CD4-positive, alpha-beta T cell (primary cell): ENCODE results near the gene THSD7B. TPM values are rescaled to one million over a fixed set of nuclear protein-coding genes. Genes with fewer than 3 reads are reported as not detected.

Experiments used
- ATAC-seq: fragments of 200-7000 bp; cut with Tn5 transposase; one replicate; pipeline ENCODE4 v1.10.0; 2022; ENCODE audit warnings: mild to moderate bottlenecking; ENCODE audit not compliant: poor library complexity
- CTCF ChIA-PET: fragments of 350-600 bp; sonication (Branson Sonifier 250); formaldehyde crosslinking; loops from one replicate; lab custom pipeline; 2021; ENCODE audit warnings: antibody characterized with exemption, inconsistent platforms; lab: Charles Lee
- POLR2A ChIA-PET: fragments of 350-600 bp; sonication (Branson Sonifier 250); formaldehyde crosslinking; loops from one replicate; lab custom pipeline; 2021; ENCODE audit warnings: antibody characterized with exemption, inconsistent platforms; lab: Charles Lee
- DNase-seq, 14 experiments: peaks; one replicate each; pipeline ENCODE4 v3.0.0-alpha.2; 2013 to 2020; ENCODE audit warnings: mixed read lengths in 2 of 14
- H3K27ac ChIP-seq, 2 donors: one replicate each; pipeline versions ENCODE4 v1.5.1 to v1.7.0; 2013; ENCODE audit warnings: low read length in 2 of 2, low read depth in 1 of 2, mild to moderate bottlenecking in 1 of 2
- H3K27me3 ChIP-seq, 2 experiments: 1 replicate in 1 of 2; 2 replicates in 1 of 2; pipeline versions ENCODE4 v1.6.1 to v1.7.0; 2013; ENCODE audit warnings: low read length in 2 of 2, control low read depth in 1 of 2, mild to moderate bottlenecking in 1 of 2, moderate library complexity in 1 of 2; ENCODE audit not compliant: insufficient read depth in 2 of 2, control insufficient read depth in 1 of 2
- H3K36me3 ChIP-seq: one replicate; pipeline ENCODE4 v1.6.1; 2013; ENCODE audit warnings: low read length, control low read depth; ENCODE audit not compliant: insufficient read depth
- H3K4me1 ChIP-seq: one replicate; pipeline ENCODE4 v1.6.1; 2013; ENCODE audit warnings: low read length, control low read depth; ENCODE audit not compliant: insufficient read depth
- H3K4me3 ChIP-seq: one replicate; pipeline ENCODE4 v1.5.1; 2013; ENCODE audit warnings: mild to moderate bottlenecking, low read length, moderate library complexity
- H3K9me3 ChIP-seq, 2 experiments: 1 replicate in 1 of 2; 2 replicates in 1 of 2; pipeline versions ENCODE4 v1.6.1 to v1.7.0; 2013; ENCODE audit warnings: low read length in 2 of 2, mild to moderate bottlenecking in 2 of 2, control low read depth in 1 of 2, moderate library complexity in 1 of 2; ENCODE audit not compliant: control insufficient read depth in 1 of 2, insufficient read depth in 1 of 2
- H3K27ac Mint-ChIP-seq: one replicate; pipeline ENCODE4 v1.8.0; 2020; ENCODE audit warnings: mixed read lengths
- H3K27me3 Mint-ChIP-seq: one replicate; pipeline ENCODE4 v1.8.0; 2021; ENCODE audit warnings: mixed read lengths
- H3K36me3 Mint-ChIP-seq: one replicate; pipeline ENCODE4 v1.8.0; 2021; ENCODE audit warnings: low read depth, mixed read lengths
- H3K4me1 Mint-ChIP-seq: one replicate; pipeline ENCODE4 v1.8.0; 2021; ENCODE audit warnings: low read depth, mixed read lengths
- H3K4me3 Mint-ChIP-seq: one replicate; pipeline ENCODE4 v1.8.0; 2020; ENCODE audit warnings: mild to moderate bottlenecking, mixed read lengths
- H3K9me3 Mint-ChIP-seq: one replicate; pipeline ENCODE4 v1.8.0; 2020; ENCODE audit warnings: mixed read lengths
- intact Hi-C, 2 experiments: fragments of 100-400 bp; cut with DNase I in 1 of 2; cut with micrococcal nuclease in 1 of 2; formaldehyde crosslinking; loops; one replicate each; pipeline versions ENCODE4 v1.15.1 to v1.9.0; 2023 to 2025; cut with DNase I, micrococcal nuclease
- total RNA-seq, 174 experiments: library from RNA in 2 of 174; stranded (reverse) in 2 of 174; gene quantifications; one replicate each; pipeline ENCODE4 v1.2.3 and lab custom pipeline; 2021 to 2026
- TF ChIP-seq, protein P1 (sequence below): fragments of 200-600 bp; IDR thresholded peaks from one replicate; pipeline ENCODE4 v1.8.0; 2022; ENCODE audit warnings: antibody characterized with exemption, mild to moderate bottlenecking

Gene THSD7B
- total RNA-seq, 2 experiments from 2014 or later = not detected

GRCh38 chr2:137023205-137023604 is 257.9 kb downstream of the THSD7B start:
- no peaks in the 10 kb centered on the region for H3K36me3 Mint-ChIP-seq
- Histone ChIP-seq H3K27me3 (peaks cover 0 to 3% of the 10 kb centered on the region in 2 experiments), H3K27ac (no peak overlapping the region), H3K9me3 (no peaks in the 10 kb centered on the region), H3K36me3 (no peaks in the 10 kb centered on the region), H3K4me1 (no peaks in the 10 kb centered on the region), H3K4me3 (no peak overlapping the region)
- TF ChIP-seq, protein P1, sequence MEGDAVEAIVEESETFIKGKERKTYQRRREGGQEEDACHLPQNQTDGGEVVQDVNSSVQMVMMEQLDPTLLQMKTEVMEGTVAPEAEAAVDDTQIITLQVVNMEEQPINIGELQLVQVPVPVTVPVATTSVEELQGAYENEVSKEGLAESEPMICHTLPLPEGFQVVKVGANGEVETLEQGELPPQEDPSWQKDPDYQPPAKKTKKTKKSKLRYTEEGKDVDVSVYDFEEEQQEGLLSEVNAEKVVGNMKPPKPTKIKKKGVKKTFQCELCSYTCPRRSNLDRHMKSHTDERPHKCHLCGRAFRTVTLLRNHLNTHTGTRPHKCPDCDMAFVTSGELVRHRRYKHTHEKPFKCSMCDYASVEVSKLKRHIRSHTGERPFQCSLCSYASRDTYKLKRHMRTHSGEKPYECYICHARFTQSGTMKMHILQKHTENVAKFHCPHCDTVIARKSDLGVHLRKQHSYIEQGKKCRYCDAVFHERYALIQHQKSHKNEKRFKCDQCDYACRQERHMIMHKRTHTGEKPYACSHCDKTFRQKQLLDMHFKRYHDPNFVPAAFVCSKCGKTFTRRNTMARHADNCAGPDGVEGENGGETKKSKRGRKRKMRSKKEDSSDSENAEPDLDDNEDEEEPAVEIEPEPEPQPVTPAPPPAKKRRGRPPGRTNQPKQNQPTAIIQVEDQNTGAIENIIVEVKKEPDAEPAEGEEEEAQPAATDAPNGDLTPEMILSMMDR = no peak
- ChIA-PET CTCF (no interaction called here), POLR2A (no interaction called here)
- H3K27me3 Mint-ChIP-seq = peaks cover 4% of the 10 kb centered on the region
- H3K4me3 Mint-ChIP-seq = no peak overlapping the region
- ATAC-seq = no peak
- no peaks in the 10 kb centered on the region for H3K9me3 Mint-ChIP-seq
- H3K4me1 Mint-ChIP-seq = no peaks in the 10 kb centered on the region
- intact Hi-C loops = no loop called here
- DNase-seq = no peak
- no peak overlapping the region for H3K27ac Mint-ChIP-seq

DNA sequence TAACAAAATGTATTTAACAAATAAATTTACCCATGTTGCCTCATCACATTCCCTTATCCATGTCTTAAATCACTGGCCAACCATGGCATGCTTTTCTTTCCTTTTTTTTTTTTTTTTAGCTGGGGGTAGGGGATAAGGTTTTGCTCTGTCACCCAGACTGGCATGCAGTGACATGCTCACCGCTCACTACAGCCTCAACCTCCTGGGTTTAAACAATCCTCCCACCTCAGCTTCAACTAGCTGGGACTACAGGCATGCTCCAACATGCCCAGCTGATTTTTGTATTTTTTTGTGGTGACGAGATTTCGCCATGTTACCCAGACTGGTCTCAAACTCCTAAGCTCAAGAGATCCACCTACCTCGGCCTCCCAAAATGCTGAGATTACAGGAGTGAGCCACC is 266.4 kb downstream of the THSD7B start:
- POLR2A ChIA-PET = no interaction called here

GRCh38 chr2:137036619-137037018 is 271.3 kb downstream of the THSD7B start:
- DNase-seq = no peak
- H3K9me3 Mint-ChIP-seq = no peaks in the 10 kb centered on the region
- Histone ChIP-seq H3K4me1 (no peaks in the 10 kb centered on the region), H3K4me3 (no peak overlapping the region), H3K27ac (no peak overlapping the region), H3K36me3 (no peaks in the 10 kb centered on the region), H3K27me3 (no peaks in the 10 kb centered on the region), H3K9me3 (no peaks in the 10 kb centered on the region)
- no peaks in the 10 kb centered on the region for H3K4me1 Mint-ChIP-seq
- H3K27me3 Mint-ChIP-seq = no peaks in the 10 kb centered on the region
- POLR2A ChIA-PET = no interaction called here
- no peak for ATAC-seq
- H3K27ac Mint-ChIP-seq = no peak overlapping the region
- no peaks in the 10 kb centered on the region for H3K36me3 Mint-ChIP-seq
- no peak overlapping the region for H3K4me3 Mint-ChIP-seq
- CTCF ChIA-PET = interaction anchor here (0.6 to 1.0 kb wide), 2 partner anchors 12 to 873 kb away, joined by 3 read pairs; no protein-coding TSS in a partner anchor
- intact Hi-C loops = no loop called here
- TF ChIP-seq, protein P1 = no peak

More for the DNA sequence above, 266.4 kb downstream of the THSD7B start:
- no peak overlapping the region for H3K4me3 Mint-ChIP-seq
- Histone ChIP-seq H3K36me3 (no peaks in the 10 kb centered on the region), H3K27me3 (no peaks in the 10 kb centered on the region), H3K27ac (no peak overlapping the region), H3K4me1 (no peaks in the 10 kb centered on the region), H3K9me3 (no peaks in the 10 kb centered on the region), H3K4me3 (no peak overlapping the region)
- ATAC-seq = no peak
- no peaks in the 10 kb centered on the region for H3K9me3 Mint-ChIP-seq
- no peak overlapping the region for H3K27ac Mint-ChIP-seq
- TF ChIP-seq, protein P1 = no peak
- H3K4me1 Mint-ChIP-seq = no peaks in the 10 kb centered on the region
- no peak for DNase-seq
- CTCF ChIA-PET = no interaction called here
- intact Hi-C loops = no loop called here
- no peaks in the 10 kb centered on the region for H3K36me3 Mint-ChIP-seq
- H3K27me3 Mint-ChIP-seq = no peaks in the 10 kb centered on the region
